Bone marrow (tissue), 2 donors: ENCODE results near the gene ITPR2.
"Not testable (repeated sequence)": the region's sequence is repeated elsewhere in the genome, so short reads cannot be mapped to it uniquely, and the experiment has no call there.

Experiments
- DNase-seq, 2 donors: peaks; one replicate each; lab custom pipeline; 2025; lab: John Stamatoyannopoulos, UW

ITPR2 gene

DNA sequence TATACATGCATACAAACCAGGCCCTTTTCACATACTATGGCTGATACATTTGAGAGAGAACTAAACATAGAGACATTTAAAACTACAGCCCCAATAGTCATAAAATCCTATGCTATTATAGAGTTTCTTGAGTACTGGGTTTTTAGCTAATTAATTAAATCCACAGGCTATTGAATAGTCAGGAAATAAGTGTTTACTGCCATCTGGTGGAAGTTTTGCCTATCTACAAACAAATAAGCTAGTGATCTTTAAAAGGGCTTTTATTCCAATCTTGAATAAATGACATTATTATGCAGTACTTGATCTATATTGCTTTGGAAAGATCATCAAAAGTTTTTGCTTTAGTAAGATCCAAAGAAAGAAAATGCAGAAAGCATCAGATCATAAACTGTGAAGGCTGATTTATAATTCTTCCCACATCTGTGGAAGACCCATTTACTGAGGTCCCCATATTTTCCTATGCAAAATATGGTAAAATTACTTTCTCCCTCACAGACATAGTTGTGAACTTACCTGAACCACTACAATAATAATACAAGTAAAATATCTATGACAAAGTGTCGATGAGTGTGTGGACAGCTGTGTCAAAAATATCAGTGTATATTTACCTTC is 131.3 kb downstream of the ITPR2 start:
- peak in 1 of 2 donors; percentile 61 for DNase-seq

DNA sequence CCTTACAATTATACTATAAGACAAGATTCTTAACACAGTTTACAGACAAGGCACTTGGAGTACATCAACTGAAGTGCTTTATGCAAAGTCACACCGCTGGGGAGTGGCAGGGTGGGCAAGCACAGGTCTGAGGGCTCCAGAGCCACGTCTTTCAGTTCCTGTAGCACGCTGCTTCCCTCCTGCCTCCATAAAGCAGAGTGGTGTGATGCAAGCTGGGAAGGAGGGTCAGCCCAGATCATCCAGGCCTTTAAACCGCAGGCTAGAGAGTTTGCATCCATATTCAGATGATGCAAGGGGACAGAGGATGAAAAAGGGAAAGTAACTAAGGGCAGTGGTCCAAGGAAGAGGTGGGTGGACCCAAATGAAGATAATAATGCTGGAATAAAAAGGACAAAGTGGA is 132.6 kb downstream of the ITPR2 start:
- DNase-seq, result no peak

GRCh38 chr12:26699237-26699636 is 133.8 kb downstream of the ITPR2 start:
- no peak for DNase-seq

DNA sequence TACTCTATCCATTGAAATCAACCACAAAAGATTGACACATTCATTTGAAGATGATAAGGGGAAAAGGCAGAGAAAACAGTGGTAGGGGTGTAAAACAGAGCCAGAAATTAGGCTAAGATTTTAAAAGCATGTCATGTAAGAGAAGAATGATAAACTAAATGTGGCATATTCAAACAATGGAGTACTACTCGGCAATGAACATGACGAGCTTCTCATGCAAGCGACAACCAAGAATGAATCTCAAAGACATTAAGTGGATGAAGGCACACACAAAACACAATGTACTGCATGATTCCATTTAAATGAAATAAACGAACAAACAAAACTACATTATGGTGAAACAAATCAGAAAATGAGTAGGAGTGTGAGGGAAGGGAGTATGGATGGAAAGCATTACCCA is 134.8 kb downstream of the ITPR2 start:
- DNase-seq, result no peak

DNA sequence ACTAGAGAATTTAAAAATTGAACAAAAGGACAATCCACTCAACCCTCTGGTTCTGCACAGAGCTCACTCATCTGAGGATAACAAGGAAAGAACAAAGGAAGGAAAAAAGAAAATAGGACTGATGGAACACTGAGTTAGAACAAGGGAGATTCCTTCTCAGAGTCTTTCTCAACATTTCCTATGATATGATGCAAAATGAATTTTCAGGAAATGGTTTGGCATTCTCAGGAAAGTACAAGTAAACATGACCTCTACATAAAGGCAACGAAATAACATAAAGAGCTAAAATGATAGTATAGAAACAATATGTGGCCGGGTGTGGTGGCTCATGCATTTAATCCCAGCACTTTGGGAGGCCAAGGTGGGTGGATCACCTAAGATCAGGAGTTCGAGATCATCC is 135.8 kb downstream of the ITPR2 start:
- DNase-seq, result no peak

GRCh38 chr12:26696613-26697092 is 136.3 kb downstream of the ITPR2 start:
- no peak for DNase-seq

- no peak for DNase-seq
Measured at GRCh38 chr12:26696048-26696612, 136.9 kb downstream of the ITPR2 start.

DNA sequence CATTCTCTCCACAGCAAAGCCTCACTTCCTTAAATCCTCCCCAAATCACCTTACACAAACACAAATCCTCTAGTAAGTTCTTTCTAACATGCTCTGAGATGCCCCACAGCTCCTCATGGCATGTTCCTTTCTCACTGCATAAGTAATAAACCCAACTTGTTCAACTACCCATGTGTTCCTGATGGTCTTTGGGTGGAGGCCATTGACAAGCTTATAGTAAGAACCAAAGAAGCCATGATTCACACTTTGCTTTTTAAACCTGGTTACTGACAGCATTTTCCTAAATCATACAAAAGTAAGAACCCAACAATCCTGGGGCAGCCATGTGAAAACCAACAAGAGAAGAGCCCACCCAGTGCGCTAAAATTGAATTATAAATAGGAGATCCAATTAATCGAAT is 138.6 kb downstream of the ITPR2 start:
- DNase-seq, result no peak

- DNase-seq, result no peak
Measured at GRCh38 chr12:26692407-26692806, 140.6 kb downstream of the ITPR2 start.

- DNase-seq, result no peak
Measured at GRCh38 chr12:26691234-26691970, 141.6 kb downstream of the ITPR2 start.

GRCh38 chr12:26690601-26691000 is 142.4 kb downstream of the ITPR2 start:
- no peak for DNase-seq

DNA sequence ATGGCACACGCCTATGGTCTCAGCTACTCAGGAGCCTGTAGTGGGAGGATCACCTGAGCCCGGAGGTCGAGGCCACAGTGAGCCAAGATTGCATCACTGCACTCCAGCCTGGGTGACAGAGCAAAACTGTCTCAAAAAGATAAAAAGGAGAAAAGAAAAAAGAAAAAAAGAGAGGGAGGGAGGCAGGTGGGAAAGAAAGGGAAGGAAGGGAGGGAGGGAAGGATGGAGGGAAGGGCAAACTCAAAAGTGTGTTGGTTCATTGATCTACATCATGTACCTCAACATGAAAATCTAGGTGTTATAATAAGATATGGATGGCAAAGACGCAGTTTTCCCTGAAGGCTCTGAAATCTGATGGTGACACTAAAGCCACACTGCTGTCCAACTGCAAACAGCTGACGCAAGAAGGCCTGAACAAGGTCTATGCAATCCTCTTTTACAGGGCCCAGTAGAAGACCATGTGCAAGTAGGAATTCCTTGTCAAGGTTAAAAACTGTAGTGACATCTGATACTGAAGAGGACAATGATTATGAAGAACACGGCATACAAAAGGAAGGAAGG is 143.6 kb downstream of the ITPR2 start:
- no peak for DNase-seq

- DNase-seq, result no peak
Measured at GRCh38 chr12:26688344-26688904, 144.6 kb downstream of the ITPR2 start.

DNA sequence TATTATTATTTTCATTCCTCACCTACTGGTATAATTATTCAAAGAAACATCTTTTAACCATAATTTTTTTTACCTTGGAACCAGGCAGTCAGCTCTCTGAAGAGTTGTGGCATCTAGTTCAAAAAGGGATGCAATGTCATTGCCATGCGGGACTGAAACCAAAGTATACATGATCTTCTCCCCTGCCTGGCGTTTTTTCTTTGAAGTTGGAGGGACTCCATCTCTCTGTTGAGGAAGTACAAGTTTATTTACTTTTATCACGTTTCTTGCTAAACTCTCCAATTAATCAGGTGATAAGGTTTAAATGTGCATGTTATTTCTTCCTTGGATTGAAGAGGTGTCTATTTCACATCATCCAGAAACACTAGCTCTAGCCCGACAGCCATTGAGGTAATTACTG is 146.6 kb downstream of the ITPR2 start:
- no peak for DNase-seq

DNA sequence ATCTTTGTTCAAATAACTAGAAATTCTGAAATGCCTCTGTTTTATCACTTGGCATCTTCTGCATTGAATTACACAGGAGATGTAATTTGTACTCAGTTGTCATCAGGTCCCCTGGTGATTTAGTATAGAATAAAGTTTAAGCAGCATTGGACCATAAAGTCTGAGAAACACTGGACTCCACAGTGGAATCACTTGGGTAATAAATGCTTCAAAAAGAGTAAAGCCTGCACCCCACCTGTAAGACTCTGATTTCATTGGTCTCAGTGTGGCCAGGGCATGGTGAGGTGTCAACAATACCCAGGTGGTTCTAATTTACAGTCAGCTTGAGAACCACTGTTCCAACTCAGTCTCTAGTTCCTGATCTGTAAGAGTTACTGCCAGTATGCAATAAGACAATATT is 148.9 kb downstream of the ITPR2 start:
- no peak for DNase-seq

DNA sequence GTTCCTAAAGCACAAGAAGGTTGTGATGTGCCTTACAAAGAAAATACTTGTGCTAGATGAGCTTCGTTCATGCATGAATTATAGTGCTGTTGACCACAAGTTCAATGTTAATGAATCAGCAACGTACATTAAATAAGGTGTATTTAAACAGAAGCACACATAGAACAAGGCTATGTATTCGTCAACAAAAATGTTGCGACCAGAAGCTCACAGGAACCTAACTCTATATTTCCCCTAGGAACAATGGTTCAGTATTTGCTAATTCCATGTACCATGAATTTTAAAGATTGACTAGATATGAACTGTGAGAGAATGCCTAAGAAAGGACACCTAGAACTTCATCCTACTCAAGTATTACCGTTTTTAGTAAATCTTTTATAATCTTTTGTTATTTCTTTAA is 149.6 kb downstream of the ITPR2 start:
- DNase-seq, result no peak

DNA sequence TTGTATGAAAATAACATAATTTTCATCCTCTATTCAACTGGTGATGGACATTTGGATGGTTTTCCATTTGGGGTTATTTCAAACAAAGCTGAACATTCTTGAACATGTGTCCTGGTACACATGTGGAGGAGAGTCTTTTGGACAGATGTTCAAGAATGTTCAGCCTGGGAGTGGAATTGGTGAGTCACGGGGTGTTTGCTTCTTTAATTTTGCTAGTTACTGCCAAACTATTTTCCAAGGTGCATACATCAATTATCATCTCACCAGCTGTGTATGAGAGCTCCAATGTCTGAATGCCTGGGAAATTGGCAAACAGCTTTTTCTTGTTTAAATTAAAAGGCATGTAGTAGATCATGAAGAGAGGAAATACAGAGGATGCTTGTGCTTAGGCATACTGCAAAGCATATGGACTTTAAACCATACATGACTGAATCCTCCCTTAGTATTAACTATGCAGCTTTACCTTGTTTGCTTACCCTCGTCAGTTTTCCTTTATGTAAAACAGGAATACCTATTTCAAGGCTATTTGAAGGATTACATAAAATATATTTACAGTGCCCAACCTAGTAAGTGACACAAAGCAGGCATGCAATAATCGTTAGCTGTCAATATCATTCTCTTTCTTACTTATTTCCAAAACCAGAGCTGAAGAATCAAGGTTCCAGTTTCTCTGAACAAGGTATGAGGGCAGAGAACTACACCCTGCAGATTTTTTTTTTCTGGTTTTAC is 152.1 kb downstream of the ITPR2 start:
- DNase-seq, result no peak

DNA sequence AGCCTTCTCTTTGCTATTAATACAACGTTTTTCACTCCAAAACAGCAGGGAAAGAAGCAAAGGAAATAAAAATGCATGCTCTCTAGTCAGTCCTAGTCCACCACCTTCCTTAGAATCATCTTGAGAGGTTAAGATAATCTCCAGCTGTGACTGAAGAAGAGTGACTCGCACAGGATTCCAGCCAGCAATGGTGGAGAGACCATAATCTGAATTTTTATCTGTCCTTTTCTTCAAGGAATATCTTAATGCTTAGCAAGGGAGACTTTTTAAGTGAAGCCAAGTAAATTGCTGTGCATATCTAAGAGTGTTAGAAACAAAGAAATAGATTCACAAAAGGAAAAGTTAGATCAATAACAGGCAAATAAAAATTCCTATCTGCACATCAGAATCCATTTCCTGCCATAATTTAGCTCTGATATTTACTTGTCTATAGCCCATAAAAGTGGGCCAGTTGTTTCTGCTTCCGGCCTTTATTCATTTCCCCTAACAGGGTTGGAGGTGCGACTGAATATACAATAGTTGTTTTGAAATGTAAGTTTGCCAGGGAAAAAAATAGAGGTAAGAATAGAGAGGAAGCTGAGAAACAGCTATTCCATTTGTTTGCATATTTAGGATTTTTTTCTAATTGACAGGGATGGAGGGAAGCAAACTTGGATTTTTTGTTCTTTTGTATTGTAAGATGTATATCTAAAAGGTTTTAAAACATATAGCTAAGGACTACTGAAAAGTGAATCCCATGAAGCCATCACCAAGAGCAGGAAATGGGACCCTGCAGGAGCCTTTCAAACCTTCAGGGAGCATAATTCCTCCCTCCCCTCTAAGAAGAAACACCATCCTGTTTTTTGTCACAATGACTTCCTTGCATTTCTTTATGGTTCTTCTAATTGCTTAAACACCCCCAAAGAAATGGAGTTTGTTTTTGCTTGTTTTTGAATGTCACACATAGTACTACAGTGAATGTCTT is 154.0 kb downstream of the ITPR2 start:
- no peak for DNase-seq

DNA sequence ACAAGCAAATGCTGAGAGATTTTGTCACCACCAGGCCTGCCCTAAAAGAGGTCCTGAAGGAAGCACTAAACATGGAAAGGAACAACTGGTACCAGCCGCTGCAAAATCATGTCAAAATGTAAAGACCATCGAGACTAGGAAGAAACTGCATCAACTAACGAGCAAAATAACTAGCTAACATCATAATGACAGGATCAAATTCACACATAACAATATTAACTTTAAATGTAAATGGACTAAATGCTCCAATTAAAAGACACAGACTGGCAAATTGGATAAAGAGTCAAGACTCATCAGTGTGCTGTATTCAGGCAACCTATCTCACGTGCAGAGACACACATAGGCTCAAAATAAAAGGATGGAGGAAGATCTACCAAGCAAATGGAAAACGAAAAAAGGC is 161.5 kb downstream of the ITPR2 start:
- DNase-seq, result not testable (repeated sequence)

- DNase-seq, result no peak
Measured at GRCh38 chr12:26668847-26669246, 164.1 kb downstream of the ITPR2 start.

- DNase-seq, result no peak
Measured at GRCh38 chr12:26668230-26668629, 164.8 kb downstream of the ITPR2 start.
